ENCODE results near the gene DUS4L. TPM values are rescaled to one million over a fixed set of nuclear protein-coding genes. Genes with fewer than 3 reads are reported as not detected.

The DUS4L gene
- total RNA-seq, 1 experiment from 2014 or later, result 9.1 TPM

DNA sequence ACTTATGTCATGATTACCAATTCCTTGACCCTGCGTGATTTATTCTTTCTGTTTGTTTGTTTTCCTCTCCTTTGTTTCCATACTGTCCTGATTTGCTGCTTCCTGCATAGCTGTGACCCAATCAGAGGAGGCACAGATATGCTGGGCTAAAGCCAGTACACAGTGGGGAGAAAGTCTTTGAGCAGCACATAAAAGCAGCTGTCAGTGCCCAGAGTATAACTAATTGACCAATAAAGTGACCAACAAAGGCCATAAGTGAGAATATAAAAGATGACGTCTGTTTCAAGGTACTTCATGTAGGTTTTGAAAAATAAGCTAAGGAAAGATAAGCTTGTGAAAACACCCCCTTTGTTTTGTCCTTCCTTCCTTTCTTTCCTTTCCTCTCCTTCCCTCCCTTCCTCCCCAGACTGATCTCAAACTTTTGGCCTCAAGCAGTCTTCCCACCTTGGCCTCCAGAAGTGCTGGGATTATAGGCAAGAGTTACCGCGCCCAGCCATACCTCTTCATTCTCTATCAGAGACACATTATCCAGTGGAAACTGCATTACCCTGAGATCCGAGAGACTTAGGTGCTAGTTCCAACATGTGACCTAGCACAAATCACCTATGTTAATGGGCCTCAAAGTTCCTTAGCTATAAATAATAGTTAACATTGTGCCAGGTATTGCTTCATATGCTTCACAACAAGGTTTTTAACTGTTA is 33.3 kb downstream of the DUS4L start:
- no peaks in the 10 kb centered on the region for H3K27me3 ChIP-seq (ENCODE audit: control insufficient read depth, insufficient read depth, low read length)
- H3K4me1 ChIP-seq (ENCODE audit: control insufficient read depth, insufficient read depth, low read length), result no peaks in the 10 kb centered on the region
- in situ Hi-C loops (cut with HindIII; ENCODE audit: low pct_unique_long_range_greater_than_20kb, low sequenced_read_pairs), result no loop called here
- H3K27ac ChIP-seq (ENCODE audit: low read length), result no peak overlapping the region
- TF ChIP-seq, protein P1, sequence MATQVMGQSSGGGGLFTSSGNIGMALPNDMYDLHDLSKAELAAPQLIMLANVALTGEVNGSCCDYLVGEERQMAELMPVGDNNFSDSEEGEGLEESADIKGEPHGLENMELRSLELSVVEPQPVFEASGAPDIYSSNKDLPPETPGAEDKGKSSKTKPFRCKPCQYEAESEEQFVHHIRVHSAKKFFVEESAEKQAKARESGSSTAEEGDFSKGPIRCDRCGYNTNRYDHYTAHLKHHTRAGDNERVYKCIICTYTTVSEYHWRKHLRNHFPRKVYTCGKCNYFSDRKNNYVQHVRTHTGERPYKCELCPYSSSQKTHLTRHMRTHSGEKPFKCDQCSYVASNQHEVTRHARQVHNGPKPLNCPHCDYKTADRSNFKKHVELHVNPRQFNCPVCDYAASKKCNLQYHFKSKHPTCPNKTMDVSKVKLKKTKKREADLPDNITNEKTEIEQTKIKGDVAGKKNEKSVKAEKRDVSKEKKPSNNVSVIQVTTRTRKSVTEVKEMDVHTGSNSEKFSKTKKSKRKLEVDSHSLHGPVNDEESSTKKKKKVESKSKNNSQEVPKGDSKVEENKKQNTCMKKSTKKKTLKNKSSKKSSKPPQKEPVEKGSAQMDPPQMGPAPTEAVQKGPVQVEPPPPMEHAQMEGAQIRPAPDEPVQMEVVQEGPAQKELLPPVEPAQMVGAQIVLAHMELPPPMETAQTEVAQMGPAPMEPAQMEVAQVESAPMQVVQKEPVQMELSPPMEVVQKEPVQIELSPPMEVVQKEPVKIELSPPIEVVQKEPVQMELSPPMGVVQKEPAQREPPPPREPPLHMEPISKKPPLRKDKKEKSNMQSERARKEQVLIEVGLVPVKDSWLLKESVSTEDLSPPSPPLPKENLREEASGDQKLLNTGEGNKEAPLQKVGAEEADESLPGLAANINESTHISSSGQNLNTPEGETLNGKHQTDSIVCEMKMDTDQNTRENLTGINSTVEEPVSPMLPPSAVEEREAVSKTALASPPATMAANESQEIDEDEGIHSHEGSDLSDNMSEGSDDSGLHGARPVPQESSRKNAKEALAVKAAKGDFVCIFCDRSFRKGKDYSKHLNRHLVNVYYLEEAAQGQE (IDR thresholded peaks at IDR 0.05; ENCODE audit: insufficient read depth in 1 of 2, low read depth in 2 of 2, low read length in 1 of 2), result no peak
- no peak for TF ChIP-seq CTCF (IDR thresholded peaks at IDR 0.05)
- no peak for TF ChIP-seq TCF7L2 (IDR thresholded peaks at IDR 0.05; ENCODE audit: low read depth, low read length)
- TF ChIP-seq SIN3A (IDR thresholded peaks at IDR 0.05; ENCODE audit: borderline replicate concordance, insufficient read depth, low read depth, low read length), result no peak
- no peak for TF ChIP-seq POLR2AphosphoS5 (IDR thresholded peaks at IDR 0.05; ENCODE audit: low read depth, low read length)
- no TSS peak for BruUV-seq (replicated peaks)
- POLR2A ChIA-PET, result no interaction called here
- H3K4me3 ChIP-seq (ENCODE audit: low read depth in 2 of 2, low read length in 2 of 2), result no peak overlapping the region
- H3K9me3 ChIP-seq (ENCODE audit: control insufficient read depth, insufficient read depth, low read depth, low read length), result no peaks in the 10 kb centered on the region
- CTCF ChIA-PET, result no interaction called here
- peaks cover 28% of the 10 kb centered on the region for H3K36me3 ChIP-seq (ENCODE audit: control insufficient read depth, insufficient read depth, low read length)
- DNase-seq (ENCODE audit: low read depth, low spot score) (no peak), ATAC-seq (no peak)
- intact Hi-C loops (cut with micrococcal nuclease; ENCODE audit: unreplicated experiment), result loop anchor here (10.0 kb wide), 1 partner anchor 128 kb away; no protein-coding TSS in a partner anchor

GRCh38 chr7:107597582-107597916 is 33.8 kb downstream of the DUS4L start:
- BruUV-seq (replicated peaks), result no TSS peak
- TF ChIP-seq, protein P1 (IDR thresholded peaks at IDR 0.05; ENCODE audit: insufficient read depth in 1 of 2, low read depth in 2 of 2, low read length in 1 of 2), result no peak
- TF ChIP-seq SIN3A (IDR thresholded peaks at IDR 0.05; ENCODE audit: borderline replicate concordance, insufficient read depth, low read depth, low read length), result no peak
- POLR2A ChIA-PET, result no interaction called here
- H3K36me3 ChIP-seq (ENCODE audit: control insufficient read depth, insufficient read depth, low read length), result peaks cover 28% of the 10 kb centered on the region
- H3K27ac ChIP-seq (ENCODE audit: low read length), result no peak overlapping the region
- H3K4me1 ChIP-seq (ENCODE audit: control insufficient read depth, insufficient read depth, low read length), result no peaks in the 10 kb centered on the region
- intact Hi-C loops (cut with micrococcal nuclease; ENCODE audit: unreplicated experiment), result loop anchor here (10.0 kb wide), 1 partner anchor 127 kb away; no protein-coding TSS in a partner anchor
- in situ Hi-C loops (cut with HindIII; ENCODE audit: low pct_unique_long_range_greater_than_20kb, low sequenced_read_pairs), result no loop called here
- CTCF ChIA-PET, result no interaction called here
- no peak for ATAC-seq
- no peaks in the 10 kb centered on the region for H3K9me3 ChIP-seq (ENCODE audit: control insufficient read depth, insufficient read depth, low read depth, low read length)
- no peaks in the 10 kb centered on the region for H3K27me3 ChIP-seq (ENCODE audit: control insufficient read depth, insufficient read depth, low read length)
- no peak for DNase-seq (ENCODE audit: low read depth, low spot score)
- no peak overlapping the region for H3K4me3 ChIP-seq (ENCODE audit: low read depth in 2 of 2, low read length in 2 of 2)
